Activated naive CD8-positive, alpha-beta T cell treated with anti-CD3 and anti-CD28 coated beads, Interleukin-2, amount 50 U/mL, for 24 hours (primary cell): ENCODE results near the gene ABCA9.

Source experiments
- ATAC-seq: fragments of 150-1000 bp; cut with Tn5 transposase; one replicate; pipeline ENCODE4 v1.10.0; 2021
- DNase-seq: peaks from one replicate; pipeline ENCODE4 v3.0.0; 2021
- H3K27ac Mint-ChIP-seq: one replicate; pipeline ENCODE4 v1.8.0; 2021; ENCODE audit warnings: mild to moderate bottlenecking, mixed read lengths
- H3K27me3 Mint-ChIP-seq: one replicate; pipeline ENCODE4 v1.8.0; 2021; ENCODE audit warnings: mixed read lengths
- H3K36me3 Mint-ChIP-seq: one replicate; pipeline ENCODE4 v1.8.0; 2021; ENCODE audit warnings: low read depth, mixed read lengths
- H3K4me1 Mint-ChIP-seq: one replicate; pipeline ENCODE4 v1.8.0; 2021; ENCODE audit warnings: mixed read lengths
- H3K4me3 Mint-ChIP-seq: one replicate; pipeline ENCODE4 v1.8.0; 2021; ENCODE audit warnings: mild to moderate bottlenecking, moderate library complexity, mixed read lengths
- H3K9me3 Mint-ChIP-seq: one replicate; pipeline ENCODE4 v1.8.0; 2021; ENCODE audit warnings: mixed read lengths

ABCA9 gene

GRCh38 chr17:69059458-69060175 is 1.1 kb downstream of the ABCA9 start:
- Mint-ChIP-seq H3K9me3 (no peaks in the 10 kb centered on the region), H3K4me1 (peaks cover 2% of the 10 kb centered on the region), H3K4me3 (no peak overlapping the region), H3K27ac (no peak overlapping the region), H3K36me3 (no peaks in the 10 kb centered on the region), H3K27me3 (no peaks in the 10 kb centered on the region)
- DNase-seq (no peak), ATAC-seq (no peak)

DNA sequence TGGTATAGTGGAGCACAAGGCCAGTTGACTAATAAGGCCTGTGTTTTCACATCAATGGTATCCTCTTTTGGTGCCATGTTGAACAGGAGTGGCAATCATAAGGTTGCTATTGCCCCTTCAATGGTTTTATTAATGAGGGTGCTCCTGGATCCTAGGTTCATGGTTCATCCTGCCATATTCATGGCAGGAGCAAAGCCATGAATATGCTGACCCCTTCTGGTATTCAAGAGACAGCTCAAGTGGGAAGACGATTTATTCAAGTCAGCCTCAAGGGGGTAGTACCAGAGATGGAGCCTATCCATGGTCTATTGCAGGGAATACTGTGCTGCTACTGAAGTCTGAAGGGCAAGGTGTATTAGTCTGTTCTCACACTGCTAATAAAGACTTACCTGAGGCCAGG is 2.6 kb downstream of the ABCA9 start:
- Mint-ChIP-seq H3K9me3 (peaks cover 6% of the 10 kb centered on the region), H3K4me3 (no peak overlapping the region), H3K27ac (no peak overlapping the region), H3K36me3 (no peaks in the 10 kb centered on the region), H3K27me3 (no peaks in the 10 kb centered on the region), H3K4me1 (peaks cover 2% of the 10 kb centered on the region)
- no peak for ATAC-seq
- no peak for DNase-seq

DNA sequence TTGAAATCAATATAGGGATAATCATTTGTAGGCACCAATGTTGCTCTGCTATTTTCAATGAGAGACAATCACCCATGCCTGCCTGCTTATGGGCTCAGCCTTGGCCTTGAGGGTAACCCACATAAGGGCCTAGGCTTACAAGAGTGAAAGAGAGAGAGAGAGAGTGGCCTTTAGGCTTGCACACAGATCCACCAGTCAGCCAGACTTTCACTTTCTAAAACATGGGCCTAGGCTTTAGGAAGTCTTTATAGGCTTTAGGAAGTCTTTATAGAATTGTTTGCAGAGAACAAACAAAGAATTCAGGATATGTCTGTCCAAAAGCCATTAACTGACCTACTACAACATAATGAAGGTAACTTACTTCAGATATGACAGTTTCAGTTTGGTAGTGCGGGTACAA is 3.4 kb downstream of the ABCA9 start:
- Mint-ChIP-seq H3K36me3 (no peaks in the 10 kb centered on the region), H3K4me1 (peaks cover 2% of the 10 kb centered on the region), H3K4me3 (no peak overlapping the region), H3K27ac (no peak overlapping the region), H3K9me3 (peaks cover 8% of the 10 kb centered on the region), H3K27me3 (no peaks in the 10 kb centered on the region)
- no peak for ATAC-seq
- no peak for DNase-seq

DNA sequence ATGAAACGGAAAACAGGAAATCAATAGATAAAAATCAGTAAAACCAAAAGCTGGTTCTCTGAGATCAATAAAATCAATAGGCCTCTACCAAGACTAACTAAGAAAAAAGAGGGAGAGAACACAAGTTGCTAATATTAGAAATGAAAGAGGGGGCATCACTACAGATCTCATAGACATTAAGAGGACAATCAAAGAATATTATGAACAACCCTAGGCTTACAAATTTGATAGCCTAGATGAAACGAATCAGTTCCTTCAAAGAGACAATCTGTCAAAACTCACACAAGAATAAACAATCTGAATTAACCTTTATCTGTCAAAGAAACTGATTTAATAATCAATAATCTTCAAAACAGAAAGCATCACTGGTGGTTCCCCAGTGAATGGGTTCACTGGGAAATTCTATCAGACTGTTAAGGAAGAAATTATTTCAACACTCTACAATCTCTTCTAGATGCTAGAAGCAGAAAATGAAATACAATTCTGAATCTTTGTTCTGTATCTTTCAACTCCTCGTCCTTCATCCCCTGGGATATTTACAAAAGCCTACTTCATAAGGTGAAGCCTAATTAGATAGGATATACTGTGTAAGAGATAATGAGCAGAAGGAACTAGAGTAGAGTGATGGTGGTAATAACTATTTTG is 4.4 kb downstream of the ABCA9 start:
- no peaks in the 10 kb centered on the region for H3K36me3 Mint-ChIP-seq
- H3K27ac Mint-ChIP-seq: no peak overlapping the region
- peaks cover 2% of the 10 kb centered on the region for H3K4me1 Mint-ChIP-seq
- H3K4me3 Mint-ChIP-seq: no peak overlapping the region
- H3K27me3 Mint-ChIP-seq: peaks cover 4% of the 10 kb centered on the region
- ATAC-seq (no peak), DNase-seq (no peak)
- peaks cover 12% of the 10 kb centered on the region for H3K9me3 Mint-ChIP-seq

- Mint-ChIP-seq H3K27me3 (peaks cover 4% of the 10 kb centered on the region), H3K9me3 (peaks cover 17% of the 10 kb centered on the region), H3K4me1 (peaks cover 2% of the 10 kb centered on the region), H3K36me3 (no peaks in the 10 kb centered on the region), H3K4me3 (no peak overlapping the region), H3K27ac (no peak overlapping the region)
- ATAC-seq (no peak), DNase-seq (no peak)
Observed at GRCh38 chr17:69055334-69055733, 5.4 kb downstream of the ABCA9 start.

- H3K27ac Mint-ChIP-seq: no peak overlapping the region
- no peak overlapping the region for H3K4me3 Mint-ChIP-seq
- H3K4me1 Mint-ChIP-seq: peaks cover 16% of the 10 kb centered on the region
- DNase-seq: no peak
- no peaks in the 10 kb centered on the region for H3K36me3 Mint-ChIP-seq
- no peak for ATAC-seq
- peaks cover 17% of the 10 kb centered on the region for H3K9me3 Mint-ChIP-seq
- peaks cover 4% of the 10 kb centered on the region for H3K27me3 Mint-ChIP-seq
Observed at GRCh38 chr17:69050999-69051775, 9.5 kb downstream of the ABCA9 start.

- ATAC-seq (no peak), DNase-seq (no peak)
- Mint-ChIP-seq H3K9me3 (peaks cover 16% of the 10 kb centered on the region), H3K27me3 (peaks cover 4% of the 10 kb centered on the region), H3K36me3 (no peaks in the 10 kb centered on the region), H3K4me1 (peaks cover 16% of the 10 kb centered on the region), H3K27ac (no peak overlapping the region), H3K4me3 (no peak overlapping the region)
Observed at GRCh38 chr17:69048634-69049033, 12.1 kb downstream of the ABCA9 start.

GRCh38 chr17:69047368-69048263 is 13.1 kb downstream of the ABCA9 start:
- Mint-ChIP-seq H3K27ac (no peak overlapping the region), H3K4me1 (peaks cover 16% of the 10 kb centered on the region), H3K9me3 (peaks cover 9% of the 10 kb centered on the region), H3K36me3 (no peaks in the 10 kb centered on the region), H3K27me3 (peaks cover 4% of the 10 kb centered on the region), H3K4me3 (no peak overlapping the region)
- DNase-seq (no peak), ATAC-seq (no peak)

DNA sequence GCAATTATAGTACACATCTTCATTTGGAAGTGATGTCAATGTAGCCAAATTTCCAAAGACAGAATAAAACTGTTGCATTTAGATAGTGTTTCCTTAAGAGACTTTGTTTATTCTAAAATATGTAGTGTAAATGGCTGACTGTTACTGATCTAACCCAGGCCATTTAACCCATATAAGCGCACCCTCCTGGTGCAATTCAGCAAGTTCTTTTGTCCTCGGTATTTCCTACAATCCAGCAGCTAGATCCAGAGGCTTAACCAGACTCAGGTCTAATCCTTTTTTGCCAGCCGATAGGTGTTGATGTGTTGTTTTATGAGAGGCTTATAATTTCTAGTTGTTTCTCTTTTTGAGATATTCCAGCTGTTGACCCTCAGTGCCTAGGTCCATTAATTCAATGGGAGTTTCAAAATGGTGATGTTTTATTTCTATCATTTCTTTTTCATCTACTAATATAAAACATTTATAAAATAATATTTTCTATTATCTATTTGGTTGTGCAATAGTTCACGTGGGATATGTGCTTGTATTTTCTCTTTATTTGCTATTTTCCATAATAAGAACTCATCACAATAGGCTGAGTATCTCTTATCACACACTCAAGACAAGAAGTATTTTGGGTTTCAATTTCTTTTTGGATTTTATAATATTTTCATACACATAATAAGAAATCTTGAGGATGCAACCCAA is 14.5 kb downstream of the ABCA9 start:
- H3K36me3 Mint-ChIP-seq: no peaks in the 10 kb centered on the region
- DNase-seq (no peak), ATAC-seq (no peak)
- H3K27ac Mint-ChIP-seq: no peak overlapping the region
- peaks cover 16% of the 10 kb centered on the region for H3K4me1 Mint-ChIP-seq
- no peak overlapping the region for H3K4me3 Mint-ChIP-seq
- no peaks in the 10 kb centered on the region for H3K27me3 Mint-ChIP-seq
- peaks cover 4% of the 10 kb centered on the region for H3K9me3 Mint-ChIP-seq

GRCh38 chr17:69045646-69046045 is 15.1 kb downstream of the ABCA9 start:
- Mint-ChIP-seq H3K4me1 (peaks cover 16% of the 10 kb centered on the region), H3K9me3 (no peaks in the 10 kb centered on the region), H3K36me3 (no peaks in the 10 kb centered on the region), H3K27me3 (no peaks in the 10 kb centered on the region), H3K27ac (no peak overlapping the region), H3K4me3 (no peak overlapping the region)
- no peak for ATAC-seq
- DNase-seq: no peak

- no peak overlapping the region for H3K4me3 Mint-ChIP-seq
- DNase-seq (no peak), ATAC-seq (no peak)
- peaks cover 16% of the 10 kb centered on the region for H3K4me1 Mint-ChIP-seq
- no peaks in the 10 kb centered on the region for H3K9me3 Mint-ChIP-seq
- H3K27me3 Mint-ChIP-seq: no peaks in the 10 kb centered on the region
- H3K36me3 Mint-ChIP-seq: no peaks in the 10 kb centered on the region
- H3K27ac Mint-ChIP-seq: no peak overlapping the region
Observed at GRCh38 chr17:69044371-69044770, 16.4 kb downstream of the ABCA9 start.

- ATAC-seq: no peak
- H3K36me3 Mint-ChIP-seq: no peaks in the 10 kb centered on the region
- H3K4me3 Mint-ChIP-seq: no peak overlapping the region
- no peak for DNase-seq
- H3K4me1 Mint-ChIP-seq: peaks cover 7% of the 10 kb centered on the region
- H3K27me3 Mint-ChIP-seq: no peaks in the 10 kb centered on the region
- no peaks in the 10 kb centered on the region for H3K9me3 Mint-ChIP-seq
- H3K27ac Mint-ChIP-seq: no peak overlapping the region
Observed at GRCh38 chr17:69043098-69043734, 17.5 kb downstream of the ABCA9 start.

- ATAC-seq (no peak), DNase-seq (no peak)
- H3K27me3 Mint-ChIP-seq: no peaks in the 10 kb centered on the region
- H3K9me3 Mint-ChIP-seq: peaks cover 6% of the 10 kb centered on the region
- no peaks in the 10 kb centered on the region for H3K36me3 Mint-ChIP-seq
- no peaks in the 10 kb centered on the region for H3K4me1 Mint-ChIP-seq
- no peak overlapping the region for H3K27ac Mint-ChIP-seq
- H3K4me3 Mint-ChIP-seq: no peak overlapping the region
Observed at GRCh38 chr17:69042308-69042707, 18.4 kb downstream of the ABCA9 start.
